ENCODE data around the gene PPP3CB.

Gene PPP3CB

GRCh38 chr10:73509695-73510094 lies 13.9 kb upstream of the PPP3CB start:
- CTCF ChIA-PET: interaction anchor here (0.6 to 0.7 kb wide), 3 partner anchors 78 to 144 kb away, joined by 3 to 4 read pairs (median 4); no protein-coding TSS in a partner anchor
- peaks cover 0 to 6% of the 10 kb centered on the region in 2 experiments; a peak in 2 of 3 replicates for H3K36me3 ChIP-seq (ENCODE audit: control insufficient read depth in 2 of 2, insufficient read depth in 1 of 2, low read length in 2 of 2)
- TF ChIP-seq ZNF530 (tag by site-specific recombination; IDR thresholded peaks at IDR 0.05; ENCODE audit: low read depth) (no peak), ZNF645 (tag by site-specific recombination; IDR thresholded peaks at IDR 0.05) (no peak), ZNF610 (tag by site-specific recombination; IDR thresholded peaks at IDR 0.05; ENCODE audit: borderline replicate concordance) (no peak), ZNF2 (tag by site-specific recombination; IDR thresholded peaks at IDR 0.05) (no peak)
- no peaks in the 10 kb centered on the region for H3K4me1 ChIP-seq (ENCODE audit: control insufficient read depth, insufficient read depth, low read length)
- H3K27ac ChIP-seq (ENCODE audit: extremely low read depth, low read depth, low read length): no peak overlapping the region
- POLR2A ChIA-PET: no interaction called here
- H3K9me3 ChIP-seq (ENCODE audit: control insufficient read depth, insufficient read depth, low read depth, low read length): no peaks in the 10 kb centered on the region
- no peak overlapping the region for H3K4me3 ChIP-seq (ENCODE audit: low read depth, low read length)

- Histone ChIP-seq H3K9me3 (ENCODE audit: control insufficient read depth, insufficient read depth, low read depth, low read length) (no peaks in the 10 kb centered on the region), H3K4me3 (ENCODE audit: low read depth, low read length) (no peak overlapping the region), H3K4me1 (ENCODE audit: control insufficient read depth, insufficient read depth, low read length) (no peaks in the 10 kb centered on the region), H3K36me3 (ENCODE audit: control insufficient read depth in 2 of 2, insufficient read depth in 1 of 2, low read length in 2 of 2) (peaks cover 0 to 13% of the 10 kb centered on the region in 2 experiments; a peak in 2 of 3 replicates), H3K27ac (ENCODE audit: extremely low read depth, low read depth, low read length) (no peak overlapping the region)
- ChIA-PET CTCF (interaction anchor here (1.1 kb wide), 1 partner anchor 10 kb away, joined by 3 read pairs; no protein-coding TSS in a partner anchor), POLR2A (interaction anchor here (0.7 to 2.0 kb wide), 2 partner anchors 11 to 238 kb away, joined by 3 to 7 read pairs; partner anchors contain the start of genes PPP3CB and SEC24C)
- TF ChIP-seq ZNF785 (tag by site-specific recombination; IDR thresholded peaks at IDR 0.05) (no peak), ZNF561 (tag by site-specific recombination; IDR thresholded peaks at IDR 0.05; ENCODE audit: borderline replicate concordance) (no peak), REPIN1 (tag by site-specific recombination; IDR thresholded peaks at IDR 0.05; ENCODE audit: low read depth) (no peak), ZNF223 (tag by site-specific recombination; IDR thresholded peaks at IDR 0.05) (no peak), ZNF274 (IDR thresholded peaks at IDR 0.05; ENCODE audit: low read length) (no peak), ZNF274 (tag by site-specific recombination; IDR thresholded peaks at IDR 0.05; ENCODE audit: borderline replicate concordance) (no peak), ZNF521 (tag by site-specific recombination; IDR thresholded peaks at IDR 0.05) (no peak), ZNF239 (tag by site-specific recombination; IDR thresholded peaks at IDR 0.05) (no peak), PRDM10 (tag by site-specific recombination; IDR thresholded peaks at IDR 0.05) (no peak), PATZ1 (tag by site-specific recombination; IDR thresholded peaks at IDR 0.05) (no peak), SALL2 (tag by site-specific recombination; IDR thresholded peaks at IDR 0.05; ENCODE audit: borderline replicate concordance) (no peak), ZNF580 (tag by site-specific recombination; IDR thresholded peaks at IDR 0.05) (no peak), FEZF1 (tag by site-specific recombination; IDR thresholded peaks at IDR 0.05) (no peak)
Measured at GRCh38 chr10:73506491-73506890, 10.7 kb upstream of the PPP3CB start.

Measured in HEK293 (cell line).